ENCODE measurements around the gene ZSCAN18. TPM values are rescaled to one million over a fixed set of nuclear protein-coding genes. Genes with fewer than 3 reads are reported as not detected.
A peak's percentile ranks its signal among the peaks of the same experiment; 100 is the strongest.

The ZSCAN18 gene
- polyA plus RNA-seq, 3 donors = 25.7 to 32.7 (median 32.0) TPM

DNA sequence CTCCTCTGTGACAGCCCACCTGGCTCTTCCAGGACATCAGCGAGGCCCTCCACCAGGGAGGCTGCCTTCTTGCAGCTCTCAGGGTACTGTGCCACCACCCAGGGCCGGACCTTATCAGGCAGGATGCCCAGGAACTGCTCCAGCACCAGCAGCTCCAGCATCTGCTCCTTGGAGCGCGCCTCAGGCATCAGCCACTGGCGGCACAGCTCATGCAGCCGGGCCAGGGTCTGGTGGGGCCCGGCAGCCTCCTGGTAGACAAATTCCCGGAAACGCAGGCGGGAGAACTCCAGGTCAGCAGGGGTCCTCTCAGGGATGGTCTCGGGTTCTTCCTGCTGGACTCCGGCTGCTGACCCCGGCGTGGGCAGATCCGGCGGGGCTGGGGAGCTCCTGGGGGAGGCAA, 8.2 kb downstream of the ZSCAN18 start:
- H3K27ac ChIP-seq (ENCODE audit: low read depth, low read length) = no peak overlapping the region
- WGBS, 3 donors = 95 to 98% (median 96%) methylated on average over 16 of the region's 16 CpGs

GRCh38 chr19:58088521-58089052, 9.4 kb downstream of the ZSCAN18 start:
- WGBS, 3 donors = 97 to 99% (median 97%) methylated on average over 13 of the region's 13 CpGs
- no peak overlapping the region for H3K27ac ChIP-seq (ENCODE audit: low read depth, low read length)

- no peak overlapping the region for H3K27ac ChIP-seq (ENCODE audit: low read depth, low read length)
- WGBS, 3 donors = 95 to 96% (median 96%) methylated on average over 21 to 23 of the region's 23 CpGs
Measured at GRCh38 chr19:58086825-58087710, 11.0 kb downstream of the ZSCAN18 start.

- no peak overlapping the region for H3K27ac ChIP-seq (ENCODE audit: low read depth, low read length)
- 95 to 97% (median 95%) methylated on average over 27 to 29 of the region's 29 CpGs for WGBS, 3 donors
Measured at GRCh38 chr19:58085348-58085875, 12.6 kb downstream of the ZSCAN18 start.

DNA sequence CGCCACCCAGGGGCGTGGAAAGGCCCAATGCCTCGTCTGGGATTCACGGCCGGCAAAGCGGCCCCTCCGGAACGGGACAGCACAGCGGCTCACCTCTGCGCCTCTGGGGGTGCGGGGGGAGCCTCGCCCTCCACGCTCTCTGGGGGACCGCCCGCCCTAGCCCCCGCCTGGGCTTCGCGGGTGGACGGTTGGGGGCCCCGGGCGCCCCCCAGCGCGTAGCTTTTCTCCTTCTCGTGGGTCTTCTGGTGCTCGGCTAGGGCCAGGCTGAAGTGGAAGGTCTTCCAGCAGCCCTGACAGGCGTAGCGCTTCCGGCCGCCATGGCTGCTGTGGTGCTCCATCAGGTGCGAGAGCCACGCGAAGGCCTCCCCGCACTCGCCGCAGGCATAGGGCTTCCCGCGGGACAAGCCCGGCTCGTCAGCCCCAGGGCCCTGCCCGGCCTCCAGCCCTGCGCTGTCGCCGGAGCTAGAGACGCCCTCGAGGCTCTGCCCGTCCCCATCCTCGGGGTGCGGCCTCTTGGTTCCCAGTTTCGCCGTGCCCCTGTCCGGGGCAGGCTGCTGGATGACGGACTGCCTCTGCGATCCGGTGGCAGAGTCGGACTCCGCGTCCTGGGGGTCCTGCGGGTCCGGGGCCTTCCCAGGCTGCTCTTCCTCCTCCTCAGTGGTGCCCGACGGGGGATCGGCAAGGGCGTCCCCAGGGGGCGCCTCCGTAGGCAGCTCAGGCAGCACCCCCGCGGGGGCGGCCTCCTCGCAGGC, 13.3 kb downstream of the ZSCAN18 start:
- no peak overlapping the region for H3K27ac ChIP-seq (ENCODE audit: low read depth, low read length)
- WGBS, 3 donors = 96 to 98% (median 97%) methylated on average over 47 to 69 of the region's 69 CpGs

DNA sequence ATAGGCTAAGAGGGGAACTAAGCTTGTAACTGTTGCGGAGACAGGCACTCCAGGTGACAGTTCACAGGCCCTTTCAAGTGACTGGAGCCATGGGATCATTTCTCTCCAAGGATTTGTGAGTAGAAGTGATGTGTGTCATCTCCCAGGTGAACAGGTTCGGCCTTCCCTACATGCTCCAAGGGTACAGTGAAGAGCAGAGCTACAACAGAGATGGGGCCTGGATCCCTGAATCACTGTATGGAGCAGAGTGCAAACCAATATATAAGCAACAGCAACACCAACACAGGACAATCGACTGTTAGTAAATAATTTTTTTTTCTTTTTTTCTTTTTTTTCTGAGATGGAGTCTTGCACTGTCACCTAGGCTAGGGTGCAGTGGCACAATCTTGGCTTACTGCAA, 15.0 kb downstream of the ZSCAN18 start:
- no peak overlapping the region for H3K27ac ChIP-seq (ENCODE audit: low read depth, low read length)
- WGBS, 3 donors = 95 to 96% (median 96%) methylated on average over 3 of the region's 3 CpGs

DNA sequence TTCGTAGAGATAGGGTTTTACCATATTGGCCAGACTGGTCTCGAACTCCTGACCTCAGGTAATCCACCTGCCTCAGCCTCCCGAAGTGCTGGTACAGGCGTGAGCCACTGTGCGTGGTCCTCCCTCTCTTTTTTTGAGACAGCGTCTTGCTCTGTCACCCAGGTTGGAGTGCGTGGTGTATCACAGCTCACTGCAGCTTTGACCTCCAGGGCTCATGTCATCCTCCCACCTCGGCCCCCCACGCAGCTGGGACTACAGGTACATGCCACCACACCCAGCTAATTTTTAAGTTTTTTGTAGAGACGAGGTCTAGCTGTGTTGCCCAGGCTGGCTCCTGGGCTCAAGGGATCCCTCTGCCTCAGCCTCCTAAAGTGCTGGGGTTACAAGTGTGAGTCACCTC, 18.2 kb downstream of the ZSCAN18 start:
- H3K27ac ChIP-seq (ENCODE audit: low read depth, low read length) = no peak overlapping the region
- 90 to 94% (median 91%) methylated on average over 10 of the region's 10 CpGs for WGBS, 3 donors

DNA sequence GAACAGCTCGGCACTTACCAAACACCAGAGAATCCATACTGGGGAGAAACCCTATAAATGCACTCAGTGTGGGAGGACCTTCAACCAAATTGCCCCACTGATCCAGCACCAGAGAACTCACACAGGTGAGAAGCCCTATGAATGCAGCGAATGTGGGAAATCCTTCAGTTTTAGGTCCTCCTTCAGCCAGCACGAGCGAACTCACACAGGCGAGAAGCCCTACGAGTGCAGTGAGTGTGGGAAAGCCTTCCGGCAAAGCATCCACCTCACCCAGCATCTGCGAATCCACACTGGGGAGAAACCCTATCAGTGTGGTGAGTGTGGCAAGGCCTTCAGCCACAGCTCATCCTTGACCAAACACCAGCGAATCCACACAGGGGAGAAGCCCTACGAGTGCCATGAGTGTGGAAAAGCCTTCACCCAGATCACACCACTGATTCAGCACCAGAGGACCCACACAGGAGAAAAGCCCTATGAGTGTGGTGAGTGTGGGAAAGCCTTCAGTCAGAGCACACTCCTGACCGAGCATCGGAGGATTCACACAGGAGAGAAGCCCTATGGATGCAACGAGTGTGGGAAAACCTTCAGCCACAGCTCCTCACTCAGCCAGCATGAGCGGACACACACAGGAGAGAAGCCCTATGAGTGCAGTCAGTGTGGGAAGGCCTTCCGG, 30.7 kb downstream of the ZSCAN18 start:
- 96 to 98% (median 97%) methylated on average over 15 of the region's 15 CpGs for WGBS, 3 donors
- H3K27ac ChIP-seq (ENCODE audit: low read depth, low read length) = no peak overlapping the region

DNA sequence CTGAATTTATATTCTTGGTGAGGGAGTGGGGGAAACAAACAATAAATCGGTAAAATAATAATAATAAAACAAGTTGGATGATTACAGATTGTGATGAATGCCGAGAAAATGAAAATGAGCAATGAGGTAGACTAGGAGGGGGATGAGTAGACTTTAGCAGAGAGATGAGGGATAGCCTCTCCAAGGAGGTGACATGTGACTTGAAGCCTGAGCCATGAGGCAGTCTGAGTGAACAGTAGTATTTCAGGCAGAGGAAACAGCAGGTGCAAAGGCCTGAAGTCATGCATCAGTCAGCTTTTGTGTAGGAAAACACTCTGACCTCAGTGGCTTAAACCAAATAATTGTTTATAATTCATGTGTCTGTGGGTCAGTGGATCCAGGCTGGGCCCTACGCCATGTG, 34.3 kb downstream of the ZSCAN18 start:
- whole genome bisulfite sequencing, 3 donors = 95 to 98% (median 96%) methylated on average over 3 of the region's 3 CpGs

DNA sequence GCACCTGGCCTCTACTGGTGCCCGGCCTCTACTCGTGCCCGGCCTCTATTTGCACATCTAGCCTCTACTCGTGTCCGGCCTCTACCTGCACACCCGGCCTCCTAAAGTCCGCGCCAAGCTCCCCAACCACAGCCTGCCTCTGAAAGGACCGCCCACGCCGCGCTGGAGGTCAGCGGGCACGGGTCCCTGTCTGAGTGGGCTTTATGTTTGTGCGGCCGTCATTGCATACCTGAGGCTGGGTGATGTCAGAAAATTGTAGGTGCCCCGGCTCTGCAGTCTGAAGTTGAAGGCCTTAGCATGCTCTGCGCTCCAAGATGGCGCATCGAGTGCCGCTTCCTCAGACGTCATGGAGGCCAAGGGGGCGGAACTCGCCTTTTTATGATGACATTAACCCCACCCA, 37.8 kb downstream of the ZSCAN18 start:
- no peak overlapping the region for H3K27ac ChIP-seq (ENCODE audit: low read depth, low read length)
- WGBS, 3 donors = 70 to 90% (median 83%) methylated on average over 22 to 24 of the region's 24 CpGs

More for the DNA sequence above, 34.3 kb downstream of the ZSCAN18 start:
- no peak overlapping the region for H3K27ac ChIP-seq (ENCODE audit: low read depth, low read length)

- 3 to 17% (median 10%) methylated on average over 28 of the region's 28 CpGs for WGBS, 3 donors
- H3K27ac ChIP-seq (ENCODE audit: low read depth, low read length) = peak overlapping the region; percentile 60
Measured at GRCh38 chr19:58059671-58060078, 38.4 kb downstream of the ZSCAN18 start.

- WGBS, 3 donors = 1 to 2% (median 1%) methylated on average over 51 to 62 of the region's 62 CpGs
- peak within 1 kb of the TSS; percentile 60 for H3K27ac ChIP-seq (ENCODE audit: low read depth, low read length)
Measured at GRCh38 chr19:58059003-58059670, 38.9 kb downstream of the ZSCAN18 start, which contains the start of gene ZNF135. Gene ZNF135, plus strand, starts transcription at chr19:58059282. Its CDS starts 721 bp downstream, at chr19:58060003.

GRCh38 chr19:58058467-58058866, 39.6 kb downstream of the ZSCAN18 start:
- 86 to 90% (median 87%) methylated on average over 13 of the region's 13 CpGs for WGBS, 3 donors
- H3K27ac ChIP-seq (ENCODE audit: low read depth, low read length) = no peak overlapping the region

DNA sequence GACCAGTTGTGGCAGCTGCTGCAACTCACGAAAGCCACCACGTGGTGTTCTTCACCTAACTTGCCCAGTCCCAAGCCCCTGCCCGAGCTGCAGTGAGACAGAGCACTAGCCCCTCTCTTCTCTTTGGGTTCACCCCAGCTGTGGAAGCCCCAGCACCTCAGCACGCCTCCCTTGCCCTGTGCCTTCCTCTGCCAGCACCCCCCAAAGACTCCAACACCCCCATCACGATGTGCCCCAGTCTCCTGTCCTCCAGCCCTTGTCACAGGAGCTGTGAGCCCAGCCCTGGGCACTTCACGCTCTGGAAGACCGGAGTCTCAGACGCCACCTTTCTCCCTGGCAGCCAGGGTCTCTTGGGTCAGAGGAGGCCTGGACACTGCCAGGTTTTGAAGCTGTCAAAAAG, 41.2 kb downstream of the ZSCAN18 start:
- 84 to 91% (median 89%) methylated on average over 8 of the region's 8 CpGs for WGBS, 3 donors
- no peak overlapping the region for H3K27ac ChIP-seq (ENCODE audit: low read depth, low read length)

DNA sequence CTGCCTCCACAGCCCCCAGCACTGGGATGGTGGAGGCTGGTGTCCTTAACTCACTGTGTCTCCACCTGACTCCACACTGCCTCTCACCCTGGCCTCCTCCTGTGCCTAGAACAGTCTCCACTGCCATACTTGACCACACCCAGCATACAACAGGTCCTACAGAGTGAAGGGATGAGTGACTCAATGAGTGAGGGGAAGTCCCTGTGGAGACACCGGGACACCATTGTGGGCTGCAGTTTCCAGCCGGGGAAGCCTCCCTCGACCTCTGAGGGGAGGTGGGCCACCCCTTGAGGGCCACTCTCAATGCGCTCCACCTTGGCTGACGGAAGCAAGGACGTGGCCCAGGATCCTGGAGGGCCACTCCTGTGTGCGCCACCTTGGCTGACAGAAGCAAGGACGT, 41.8 kb downstream of the ZSCAN18 start:
- no peak overlapping the region for H3K27ac ChIP-seq (ENCODE audit: low read depth, low read length)
- whole genome bisulfite sequencing, 3 donors = 90 to 94% (median 93%) methylated on average over 6 to 8 of the region's 8 CpGs

GRCh38 chr19:58054901-58055874, 42.8 kb downstream of the ZSCAN18 start:
- WGBS, 3 donors = 26 to 35% (median 33%) methylated on average over 37 of the region's 37 CpGs

More at GRCh38 chr19:58054901-58055874, 42.8 kb downstream of the ZSCAN18 start:
- no peak overlapping the region for H3K27ac ChIP-seq (ENCODE audit: low read depth, low read length)

All from adipose tissue (tissue), 3 donors.